ENCODE measurements around the gene ZP4. TPM values are rescaled to one million over a fixed set of nuclear protein-coding genes. Genes with fewer than 3 reads are reported as not detected.

ZP4 gene
- total and polyA plus RNA-seq, 2 experiments from 2014 or later = not detected

DNA sequence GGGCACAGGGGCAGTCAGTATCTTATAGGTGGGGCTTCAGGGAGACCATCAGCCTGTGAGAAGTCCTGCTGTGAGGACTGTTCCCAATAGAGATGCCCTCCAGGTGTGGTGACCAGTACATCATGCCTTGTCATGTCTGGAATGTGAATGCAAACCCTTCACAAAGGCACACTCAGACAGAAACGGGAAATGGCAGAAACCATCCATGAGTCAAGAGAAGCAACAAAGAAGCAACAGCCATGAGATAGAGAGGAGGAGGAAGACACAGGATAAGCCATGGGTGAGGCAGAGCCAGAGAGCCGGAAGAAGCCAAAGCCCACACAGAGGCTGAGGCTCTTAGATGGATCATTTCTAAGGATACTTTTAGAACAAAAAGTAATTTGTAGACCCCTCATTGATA, 20.1 kb upstream of the ZP4 start:
- TF ChIP-seq JUNB (IDR thresholded peaks at IDR 0.05; ENCODE audit: unreplicated experiment) = no peak
- TF ChIP-seq POLR2AphosphoS5 (IDR thresholded peaks at IDR 0.05; ENCODE audit: low read depth) = no peak
- TF ChIP-seq CTCF (conservative IDR thresholded peaks at IDR 0.05; ENCODE audit: low read depth in 2 of 2) = no peak
- TF ChIP-seq CREB1 (CRISPR knock-in tag; IDR thresholded peaks at IDR 0.05; ENCODE audit: low read depth) = no peak
- TF ChIP-seq ZNF462 (CRISPR knock-in tag; IDR thresholded peaks at IDR 0.05) = no peak
- no peak for TF ChIP-seq STAT1 (IDR thresholded peaks at IDR 0.05; ENCODE audit: unreplicated experiment)
- TF ChIP-seq ZNF114 (CRISPR knock-in tag; IDR thresholded peaks at IDR 0.05) = no peak
- TF ChIP-seq, protein P1, sequence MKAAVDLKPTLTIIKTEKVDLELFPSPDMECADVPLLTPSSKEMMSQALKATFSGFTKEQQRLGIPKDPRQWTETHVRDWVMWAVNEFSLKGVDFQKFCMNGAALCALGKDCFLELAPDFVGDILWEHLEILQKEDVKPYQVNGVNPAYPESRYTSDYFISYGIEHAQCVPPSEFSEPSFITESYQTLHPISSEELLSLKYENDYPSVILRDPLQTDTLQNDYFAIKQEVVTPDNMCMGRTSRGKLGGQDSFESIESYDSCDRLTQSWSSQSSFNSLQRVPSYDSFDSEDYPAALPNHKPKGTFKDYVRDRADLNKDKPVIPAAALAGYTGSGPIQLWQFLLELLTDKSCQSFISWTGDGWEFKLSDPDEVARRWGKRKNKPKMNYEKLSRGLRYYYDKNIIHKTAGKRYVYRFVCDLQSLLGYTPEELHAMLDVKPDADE (IDR thresholded peaks at IDR 0.05) = no peak
- no peak for TF ChIP-seq REST (IDR thresholded peaks at IDR 0.05; ENCODE audit: unreplicated experiment)
- TF ChIP-seq EZH2phosphoT487 (IDR thresholded peaks at IDR 0.05; ENCODE audit: unreplicated experiment) = no peak
- no peak for TF ChIP-seq NANOG (IDR thresholded peaks at IDR 0.05; ENCODE audit: borderline replicate concordance)
- no peak for TF ChIP-seq EZH2 (IDR thresholded peaks at IDR 0.05; ENCODE audit: low read depth, unreplicated experiment)
- TF ChIP-seq ZNF331 (CRISPR knock-in tag; IDR thresholded peaks at IDR 0.05; ENCODE audit: low read depth) = no peak
- Histone ChIP-seq H3K4me3 (no peak overlapping the region), H3K4me2 (no peak overlapping the region), H3K79me2 (replicated peaks; ENCODE audit: insufficient read depth) (no peaks in the 10 kb centered on the region), H3K4me1 (ENCODE audit: insufficient read depth) (no peaks in the 10 kb centered on the region), H4K20me1 (replicated peaks; ENCODE audit: insufficient read depth) (no peaks in the 10 kb centered on the region), H3K27ac (ENCODE audit: low read depth) (no peak overlapping the region), H3K36me3 (ENCODE audit: insufficient read depth) (peaks cover 3% of the 10 kb centered on the region), H2AFZ (no peak overlapping the region), H3F3A (replicated peaks; ENCODE audit: low read depth) (no peaks in the 10 kb centered on the region), H3K9me2 (ENCODE audit: insufficient read depth) (peaks cover 5% of the 10 kb centered on the region; the same call in 1 of the 2 replicates), H3K27me3 (ENCODE audit: insufficient read depth) (no peaks in the 10 kb centered on the region)
- H3K9me3 Mint-ChIP-seq = peaks cover 27% of the 10 kb centered on the region
- H3K36me3 Mint-ChIP-seq (ENCODE audit: low read depth) = peaks cover 14% of the 10 kb centered on the region
- no peaks in the 10 kb centered on the region for H3K27me3 Mint-ChIP-seq (ENCODE audit: insufficient read depth, low read depth, poor library complexity)
- no peaks in the 10 kb centered on the region for H3K4me1 Mint-ChIP-seq
- DNase-seq (ENCODE audit: low spot score) (no peak), ATAC-seq (no peak)
- H3K27ac Mint-ChIP-seq = no peak overlapping the region
- H3K4me3 Mint-ChIP-seq = no peak overlapping the region

All from GM23338 (cell line).